Measurements from ENCODE around the gene KRTAP5-1.
"Not testable (repeated sequence)": the region's sequence is repeated elsewhere in the genome, so short reads cannot be mapped to it uniquely, and the experiment has no call there.

Gene KRTAP5-1

DNA sequence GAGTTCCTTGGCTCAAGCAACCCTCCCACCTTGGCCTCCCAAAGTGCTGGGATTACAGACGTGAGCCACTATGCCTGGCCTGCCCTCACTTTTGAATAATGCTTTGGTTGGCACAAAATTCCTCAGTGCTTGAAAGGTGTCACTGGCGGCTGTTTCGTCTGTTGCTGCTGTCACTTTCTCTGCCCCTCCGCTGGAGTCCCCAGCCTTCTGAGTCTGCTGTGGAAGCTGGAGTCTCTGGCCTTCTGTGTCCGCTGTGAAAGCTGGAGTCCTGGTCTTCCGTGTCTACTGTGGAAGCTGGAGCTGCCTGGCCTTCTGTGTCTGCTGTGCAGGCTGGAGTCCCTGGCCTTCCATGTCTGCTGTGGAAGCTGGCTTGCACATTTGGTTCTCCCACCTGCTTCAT is 4.9 kb upstream of the KRTAP5-1 start:
- H3K9ac ChIP-seq (ENCODE audit: low read length) = no peak overlapping the region
- peaks cover 94% of the 10 kb centered on the region for H3K27me3 ChIP-seq (replicated peaks; ENCODE audit: insufficient read depth, low read length)
- H3K4me2 ChIP-seq (ENCODE audit: low read depth, low read length) = no peak overlapping the region
- H3K27ac ChIP-seq (ENCODE audit: low read length) = no peak overlapping the region
- TF ChIP-seq EZH2 (optimal IDR thresholded peaks at IDR 0.05; ENCODE audit: low read depth, low read length) (no peak), EZH2phosphoT487 (IDR thresholded peaks at IDR 0.05; ENCODE audit: low read length) (no peak)
- TF ChIP-seq, protein P1, sequence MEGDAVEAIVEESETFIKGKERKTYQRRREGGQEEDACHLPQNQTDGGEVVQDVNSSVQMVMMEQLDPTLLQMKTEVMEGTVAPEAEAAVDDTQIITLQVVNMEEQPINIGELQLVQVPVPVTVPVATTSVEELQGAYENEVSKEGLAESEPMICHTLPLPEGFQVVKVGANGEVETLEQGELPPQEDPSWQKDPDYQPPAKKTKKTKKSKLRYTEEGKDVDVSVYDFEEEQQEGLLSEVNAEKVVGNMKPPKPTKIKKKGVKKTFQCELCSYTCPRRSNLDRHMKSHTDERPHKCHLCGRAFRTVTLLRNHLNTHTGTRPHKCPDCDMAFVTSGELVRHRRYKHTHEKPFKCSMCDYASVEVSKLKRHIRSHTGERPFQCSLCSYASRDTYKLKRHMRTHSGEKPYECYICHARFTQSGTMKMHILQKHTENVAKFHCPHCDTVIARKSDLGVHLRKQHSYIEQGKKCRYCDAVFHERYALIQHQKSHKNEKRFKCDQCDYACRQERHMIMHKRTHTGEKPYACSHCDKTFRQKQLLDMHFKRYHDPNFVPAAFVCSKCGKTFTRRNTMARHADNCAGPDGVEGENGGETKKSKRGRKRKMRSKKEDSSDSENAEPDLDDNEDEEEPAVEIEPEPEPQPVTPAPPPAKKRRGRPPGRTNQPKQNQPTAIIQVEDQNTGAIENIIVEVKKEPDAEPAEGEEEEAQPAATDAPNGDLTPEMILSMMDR (IDR thresholded peaks at IDR 0.05; ENCODE audit: low read length) = no peak
- H3K4me3 ChIP-seq (ENCODE audit: low read length) = no peak overlapping the region
- no peaks in the 10 kb centered on the region for H3K9me3 ChIP-seq (replicated peaks; ENCODE audit: insufficient read depth, low read length)
- DNase-seq = no peak
- H3K79me2 ChIP-seq (ENCODE audit: low read length) = no peaks in the 10 kb centered on the region
- H3K36me3 ChIP-seq (replicated peaks; ENCODE audit: insufficient read depth, low read length) = no peaks in the 10 kb centered on the region
- H3K4me1 ChIP-seq (ENCODE audit: low read length) = no peaks in the 10 kb centered on the region
- no peaks in the 10 kb centered on the region for H4K20me1 ChIP-seq (ENCODE audit: insufficient read depth, low read length)
- no peaks in the 10 kb centered on the region for H3F3A ChIP-seq (ENCODE audit: insufficient read depth, low read length)
- H3K9me2 ChIP-seq (replicated peaks; ENCODE audit: insufficient read depth, low read length) = no peaks in the 10 kb centered on the region
- H2AFZ ChIP-seq (ENCODE audit: low read length) = no peak overlapping the region

GRCh38 chr11:1589191-1589963 is 4.3 kb upstream of the KRTAP5-1 start:
- H4K20me1 ChIP-seq (ENCODE audit: insufficient read depth, low read length); H3K9me3 ChIP-seq (replicated peaks; ENCODE audit: insufficient read depth, low read length); H2AFZ ChIP-seq (ENCODE audit: low read length); H3K4me2 ChIP-seq (ENCODE audit: low read depth, low read length); H3K9ac ChIP-seq (ENCODE audit: low read length); H3K79me2 ChIP-seq (ENCODE audit: low read length); H3K36me3 ChIP-seq (replicated peaks; ENCODE audit: insufficient read depth, low read length); DNase-seq; H3F3A ChIP-seq (ENCODE audit: insufficient read depth, low read length); H3K27ac ChIP-seq (ENCODE audit: low read length); H3K9me2 ChIP-seq (replicated peaks; ENCODE audit: insufficient read depth, low read length); H3K4me1 ChIP-seq (ENCODE audit: low read length); H3K4me3 ChIP-seq (ENCODE audit: low read length): not testable (repeated sequence)
- peaks cover 89% of the 10 kb centered on the region for H3K27me3 ChIP-seq (replicated peaks; ENCODE audit: insufficient read depth, low read length)

GRCh38 chr11:1586699-1587098 is 1.6 kb upstream of the KRTAP5-1 start:
- H3K9me2 ChIP-seq (replicated peaks; ENCODE audit: insufficient read depth, low read length) = no peaks in the 10 kb centered on the region
- no peaks in the 10 kb centered on the region for H3K4me1 ChIP-seq (ENCODE audit: low read length)
- no peaks in the 10 kb centered on the region for H3K36me3 ChIP-seq (replicated peaks; ENCODE audit: insufficient read depth, low read length)
- H3K27ac ChIP-seq (ENCODE audit: low read length) = no peak overlapping the region
- no peak overlapping the region for H3K4me2 ChIP-seq (ENCODE audit: low read depth, low read length)
- no peak overlapping the region for H3K9ac ChIP-seq (ENCODE audit: low read length)
- no peaks in the 10 kb centered on the region for H3F3A ChIP-seq (ENCODE audit: insufficient read depth, low read length)
- DNase-seq = no peak
- TF ChIP-seq, protein P1 (IDR thresholded peaks at IDR 0.05; ENCODE audit: low read length) = no peak
- TF ChIP-seq EZH2 (optimal IDR thresholded peaks at IDR 0.05; ENCODE audit: low read depth, low read length) (no peak), EZH2phosphoT487 (IDR thresholded peaks at IDR 0.05; ENCODE audit: low read length) (no peak)
- no peaks in the 10 kb centered on the region for H4K20me1 ChIP-seq (ENCODE audit: insufficient read depth, low read length)
- H3K4me3 ChIP-seq (ENCODE audit: low read length) = no peak overlapping the region
- H2AFZ ChIP-seq (ENCODE audit: low read length) = no peak overlapping the region
- H3K9me3 ChIP-seq (replicated peaks; ENCODE audit: insufficient read depth, low read length) = no peaks in the 10 kb centered on the region
- peaks cover 87% of the 10 kb centered on the region for H3K27me3 ChIP-seq (replicated peaks; ENCODE audit: insufficient read depth, low read length)
- H3K79me2 ChIP-seq (ENCODE audit: low read length) = no peaks in the 10 kb centered on the region

DNA sequence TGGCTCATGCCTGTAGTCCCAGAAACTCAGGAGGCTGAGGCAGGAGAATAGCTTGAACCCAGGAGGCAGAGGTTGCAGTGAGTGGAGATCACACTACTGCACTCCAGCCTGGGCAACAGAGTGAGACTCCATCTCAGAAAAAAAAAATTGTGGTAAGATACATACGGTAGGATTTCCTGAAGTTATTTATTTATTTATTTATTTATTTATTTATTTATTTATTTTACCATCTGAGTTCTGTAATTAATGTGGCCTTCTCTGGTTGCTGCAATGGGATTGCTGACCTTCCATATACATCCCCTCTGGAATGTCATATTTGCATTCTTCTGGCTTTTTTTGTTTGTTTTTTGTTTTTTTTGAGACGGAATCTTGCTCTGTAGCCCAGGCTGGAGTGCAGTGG is 2.2 kb downstream of the KRTAP5-1 start:
- H4K20me1 ChIP-seq (ENCODE audit: insufficient read depth, low read length); H3K4me1 ChIP-seq (ENCODE audit: low read length); H3K9ac ChIP-seq (ENCODE audit: low read length); H3K27ac ChIP-seq (ENCODE audit: low read length); H3K4me2 ChIP-seq (ENCODE audit: low read depth, low read length); H3K4me3 ChIP-seq (ENCODE audit: low read length); H3K9me2 ChIP-seq (replicated peaks; ENCODE audit: insufficient read depth, low read length); H3K9me3 ChIP-seq (replicated peaks; ENCODE audit: insufficient read depth, low read length); H3K36me3 ChIP-seq (replicated peaks; ENCODE audit: insufficient read depth, low read length); H3K79me2 ChIP-seq (ENCODE audit: low read length); H2AFZ ChIP-seq (ENCODE audit: low read length); DNase-seq; H3F3A ChIP-seq (ENCODE audit: insufficient read depth, low read length): not testable (repeated sequence)
- H3K27me3 ChIP-seq (replicated peaks; ENCODE audit: insufficient read depth, low read length) = peaks cover 84% of the 10 kb centered on the region

Data from MM.1S (cell line).